Measurements from ENCODE around the gene CMIP. TPM values are rescaled to one million over a fixed set of nuclear protein-coding genes. Genes with fewer than 3 reads are reported as not detected.

The CMIP gene
- total RNA-seq, 1 donor from 2014 or later: 6.6 TPM

DNA sequence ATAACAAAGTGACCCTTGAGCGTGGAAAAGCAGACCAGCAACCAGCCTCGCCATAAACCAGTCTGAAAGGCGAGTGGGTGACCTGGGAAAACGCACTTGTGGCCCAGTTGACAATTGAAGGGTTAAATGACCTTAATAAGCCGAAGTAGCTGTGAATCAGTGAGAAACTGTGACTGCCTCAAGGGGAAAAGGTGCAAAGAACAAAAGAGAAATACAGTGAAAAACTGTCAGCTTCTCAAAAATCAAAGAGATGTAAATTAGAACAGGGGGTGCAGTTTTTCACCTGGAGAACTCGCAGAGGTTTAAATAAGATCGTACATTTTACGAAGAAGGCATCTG lies 124.1 kb downstream of the CMIP start:
- no peak overlapping the region for H3K4me2 ChIP-seq
- H3K4me3 ChIP-seq: no peak overlapping the region
- no peaks in the 10 kb centered on the region for H3K27me3 ChIP-seq
- peaks cover 42% of the 10 kb centered on the region for H3K4me1 Mint-ChIP-seq
- peaks cover 4% of the 10 kb centered on the region for H3K27me3 Mint-ChIP-seq (ENCODE audit: insufficient read depth, low read depth)
- peak overlapping the region; percentile 69 for H3K27ac Mint-ChIP-seq
- H3K36me3 Mint-ChIP-seq: peaks cover 3% of the 10 kb centered on the region
- peaks cover 56% of the 10 kb centered on the region for H3K79me2 ChIP-seq (ENCODE audit: low read depth)
- no peaks in the 10 kb centered on the region for H3F3A ChIP-seq (ENCODE audit: low read depth)
- no peaks in the 10 kb centered on the region for H3K9me3 Mint-ChIP-seq
- H2AFZ ChIP-seq (replicated peaks): no peak overlapping the region
- TF ChIP-seq EZH2phosphoT487 (IDR thresholded peaks at IDR 0.05) (no peak), EZH2 (IDR thresholded peaks at IDR 0.05) (no peak)
- TF ChIP-seq, protein P1, sequence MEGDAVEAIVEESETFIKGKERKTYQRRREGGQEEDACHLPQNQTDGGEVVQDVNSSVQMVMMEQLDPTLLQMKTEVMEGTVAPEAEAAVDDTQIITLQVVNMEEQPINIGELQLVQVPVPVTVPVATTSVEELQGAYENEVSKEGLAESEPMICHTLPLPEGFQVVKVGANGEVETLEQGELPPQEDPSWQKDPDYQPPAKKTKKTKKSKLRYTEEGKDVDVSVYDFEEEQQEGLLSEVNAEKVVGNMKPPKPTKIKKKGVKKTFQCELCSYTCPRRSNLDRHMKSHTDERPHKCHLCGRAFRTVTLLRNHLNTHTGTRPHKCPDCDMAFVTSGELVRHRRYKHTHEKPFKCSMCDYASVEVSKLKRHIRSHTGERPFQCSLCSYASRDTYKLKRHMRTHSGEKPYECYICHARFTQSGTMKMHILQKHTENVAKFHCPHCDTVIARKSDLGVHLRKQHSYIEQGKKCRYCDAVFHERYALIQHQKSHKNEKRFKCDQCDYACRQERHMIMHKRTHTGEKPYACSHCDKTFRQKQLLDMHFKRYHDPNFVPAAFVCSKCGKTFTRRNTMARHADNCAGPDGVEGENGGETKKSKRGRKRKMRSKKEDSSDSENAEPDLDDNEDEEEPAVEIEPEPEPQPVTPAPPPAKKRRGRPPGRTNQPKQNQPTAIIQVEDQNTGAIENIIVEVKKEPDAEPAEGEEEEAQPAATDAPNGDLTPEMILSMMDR (IDR thresholded peaks at IDR 0.05): no peak
- H3K4me3 Mint-ChIP-seq: no peak overlapping the region
- no peak overlapping the region for H3K27ac ChIP-seq
- H3K9me3 ChIP-seq (ENCODE audit: low read depth): no peaks in the 10 kb centered on the region
- no peak overlapping the region for H3K9ac ChIP-seq
- no peak for DNase-seq (ENCODE audit: low spot score)
- H3K4me1 ChIP-seq: peaks cover 3% of the 10 kb centered on the region
- peaks cover 98% of the 10 kb centered on the region for H4K20me1 ChIP-seq (ENCODE audit: low read depth)
- H3K36me3 ChIP-seq: no peaks in the 10 kb centered on the region

DNA sequence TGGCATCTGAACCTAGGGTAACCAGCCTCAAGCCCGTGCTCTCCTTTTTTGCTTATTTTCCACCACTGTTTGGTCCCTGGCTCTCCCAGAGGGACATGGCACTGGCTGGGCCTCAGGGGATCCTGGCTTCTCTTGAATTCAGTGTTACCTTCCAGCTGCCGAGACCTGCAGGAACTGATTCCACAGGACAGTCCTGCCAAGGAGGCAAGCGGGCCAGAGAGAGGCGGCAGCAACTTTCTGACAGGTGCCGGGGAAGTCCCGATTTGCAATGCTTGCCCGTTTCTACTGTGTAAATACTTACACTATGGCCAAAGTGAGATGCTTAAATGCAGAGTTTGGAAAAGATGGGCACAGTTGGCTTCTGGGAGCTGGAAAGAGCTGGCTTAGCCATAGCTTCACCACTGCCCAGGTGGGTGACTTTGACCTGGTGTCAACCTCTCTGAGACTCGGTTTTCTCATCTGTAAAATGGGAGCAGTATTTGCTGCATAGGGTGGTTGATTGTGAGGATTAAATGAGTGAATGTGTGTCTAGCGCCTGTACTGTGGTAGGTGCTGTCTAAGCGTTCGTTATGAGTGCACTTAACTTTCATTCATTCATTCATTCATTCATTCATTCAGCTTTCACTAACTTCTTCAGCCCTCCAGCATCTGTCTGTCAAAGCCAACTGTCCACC lies 124.9 kb downstream of the CMIP start:
- peaks cover 3% of the 10 kb centered on the region for H3K36me3 Mint-ChIP-seq
- H3K4me3 ChIP-seq: no peak overlapping the region
- peaks cover 35% of the 10 kb centered on the region for H3K4me1 Mint-ChIP-seq
- H3K4me3 Mint-ChIP-seq: peak overlapping the region; percentile 8
- no peak overlapping the region for H3K27ac ChIP-seq
- peaks cover 4% of the 10 kb centered on the region for H3K27me3 Mint-ChIP-seq (ENCODE audit: insufficient read depth, low read depth)
- no peaks in the 10 kb centered on the region for H3K4me1 ChIP-seq
- H3K9ac ChIP-seq: no peak overlapping the region
- H3K79me2 ChIP-seq (ENCODE audit: low read depth): peaks cover 56% of the 10 kb centered on the region
- no peaks in the 10 kb centered on the region for H3F3A ChIP-seq (ENCODE audit: low read depth)
- no peaks in the 10 kb centered on the region for H3K9me3 ChIP-seq (ENCODE audit: low read depth)
- no peak overlapping the region for H3K4me2 ChIP-seq
- H3K36me3 ChIP-seq: no peaks in the 10 kb centered on the region
- DNase-seq (ENCODE audit: low spot score): no peak
- H2AFZ ChIP-seq (replicated peaks): no peak overlapping the region
- H3K9me3 Mint-ChIP-seq: no peaks in the 10 kb centered on the region
- TF ChIP-seq EZH2 (IDR thresholded peaks at IDR 0.05) (no peak), EZH2phosphoT487 (IDR thresholded peaks at IDR 0.05) (no peak)
- TF ChIP-seq, protein P1 (IDR thresholded peaks at IDR 0.05): no peak
- no peak overlapping the region for H3K27ac Mint-ChIP-seq
- no peaks in the 10 kb centered on the region for H3K27me3 ChIP-seq
- peaks cover 98% of the 10 kb centered on the region for H4K20me1 ChIP-seq (ENCODE audit: low read depth)

DNA sequence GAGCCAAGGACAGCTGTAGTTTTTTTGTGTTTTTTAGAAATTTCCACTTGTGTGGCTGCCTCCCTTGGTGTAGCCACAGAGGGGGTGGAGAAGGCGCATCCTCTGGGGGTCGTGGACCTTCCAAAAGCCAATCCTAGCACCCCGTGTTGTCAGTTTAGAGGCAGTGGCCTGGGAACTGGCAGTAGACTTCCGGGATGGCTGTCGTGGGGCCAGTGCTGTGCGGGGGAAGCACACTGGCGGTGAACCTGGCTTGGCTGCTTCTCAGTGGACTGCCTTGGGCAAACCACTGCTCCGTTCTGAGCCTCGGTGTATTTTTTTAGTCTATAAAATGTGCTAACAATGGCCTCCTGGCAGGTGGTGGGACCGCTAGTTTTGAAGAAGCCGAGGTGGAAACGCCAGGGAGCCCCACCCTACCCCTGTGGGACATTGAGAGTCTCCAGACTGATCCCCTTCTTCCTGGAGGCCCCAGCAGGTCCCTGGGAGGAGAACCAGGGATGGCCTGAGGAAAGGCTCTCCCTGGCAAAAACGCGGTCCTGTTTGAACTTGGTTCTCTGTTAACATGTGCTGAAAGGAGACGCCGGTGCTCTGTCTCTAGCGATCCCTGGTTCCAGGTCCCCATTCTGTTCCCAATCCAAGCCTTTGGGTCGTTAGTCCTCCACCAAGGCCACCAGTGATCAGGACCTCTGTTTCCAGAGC lies 125.7 kb downstream of the CMIP start:
- peaks cover 98% of the 10 kb centered on the region for H4K20me1 ChIP-seq (ENCODE audit: low read depth)

More for the DNA sequence above, 125.7 kb downstream of the CMIP start:
- Histone ChIP-seq H3K4me2 (no peak overlapping the region), H2AFZ (replicated peaks) (no peak overlapping the region), H3K9ac (no peak overlapping the region), H3K79me2 (ENCODE audit: low read depth) (peaks cover 60% of the 10 kb centered on the region), H3K9me3 (ENCODE audit: low read depth) (no peaks in the 10 kb centered on the region), H3K4me3 (no peak overlapping the region), H3K27ac (no peak overlapping the region), H3K4me1 (no peaks in the 10 kb centered on the region), H3K27me3 (no peaks in the 10 kb centered on the region), H3F3A (ENCODE audit: low read depth) (no peaks in the 10 kb centered on the region), H3K36me3 (no peaks in the 10 kb centered on the region)
- H3K27ac Mint-ChIP-seq: peak overlapping the region; percentile 87
- peaks cover 31% of the 10 kb centered on the region for H3K4me1 Mint-ChIP-seq
- TF ChIP-seq, protein P1 (IDR thresholded peaks at IDR 0.05): no peak
- TF ChIP-seq EZH2phosphoT487 (IDR thresholded peaks at IDR 0.05): no peak
- no peak for TF ChIP-seq EZH2 (IDR thresholded peaks at IDR 0.05)
- peaks cover 3% of the 10 kb centered on the region for H3K36me3 Mint-ChIP-seq
- no peak for DNase-seq (ENCODE audit: low spot score)
- H3K27me3 Mint-ChIP-seq (ENCODE audit: insufficient read depth, low read depth): peaks cover 4% of the 10 kb centered on the region
- H3K4me3 Mint-ChIP-seq: no peak overlapping the region
- no peaks in the 10 kb centered on the region for H3K9me3 Mint-ChIP-seq

Data from neural progenitor cell (in vitro differentiated cells).